ENCODE results near the gene GPATCH2L.

DNA sequence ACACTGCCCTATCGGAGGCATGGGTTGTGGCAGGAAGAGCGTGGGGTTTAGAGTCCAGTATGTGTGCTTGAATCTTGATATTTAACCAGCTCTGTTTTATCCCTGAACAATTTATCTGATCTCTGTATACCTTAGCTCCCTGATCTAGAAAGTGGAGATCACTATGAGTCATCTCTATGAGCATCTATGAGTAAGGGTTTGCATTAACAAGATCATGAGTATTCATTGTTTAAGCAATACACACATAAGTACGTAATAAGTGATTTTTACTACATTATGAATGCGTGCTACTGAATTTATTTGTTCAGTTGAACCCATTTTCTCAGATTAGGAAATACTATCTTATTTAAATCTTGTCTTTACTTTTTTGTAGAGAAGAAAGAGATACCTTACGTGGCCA lies 49.4 kb downstream of the GPATCH2L start:
- TF ChIP-seq, protein P1, sequence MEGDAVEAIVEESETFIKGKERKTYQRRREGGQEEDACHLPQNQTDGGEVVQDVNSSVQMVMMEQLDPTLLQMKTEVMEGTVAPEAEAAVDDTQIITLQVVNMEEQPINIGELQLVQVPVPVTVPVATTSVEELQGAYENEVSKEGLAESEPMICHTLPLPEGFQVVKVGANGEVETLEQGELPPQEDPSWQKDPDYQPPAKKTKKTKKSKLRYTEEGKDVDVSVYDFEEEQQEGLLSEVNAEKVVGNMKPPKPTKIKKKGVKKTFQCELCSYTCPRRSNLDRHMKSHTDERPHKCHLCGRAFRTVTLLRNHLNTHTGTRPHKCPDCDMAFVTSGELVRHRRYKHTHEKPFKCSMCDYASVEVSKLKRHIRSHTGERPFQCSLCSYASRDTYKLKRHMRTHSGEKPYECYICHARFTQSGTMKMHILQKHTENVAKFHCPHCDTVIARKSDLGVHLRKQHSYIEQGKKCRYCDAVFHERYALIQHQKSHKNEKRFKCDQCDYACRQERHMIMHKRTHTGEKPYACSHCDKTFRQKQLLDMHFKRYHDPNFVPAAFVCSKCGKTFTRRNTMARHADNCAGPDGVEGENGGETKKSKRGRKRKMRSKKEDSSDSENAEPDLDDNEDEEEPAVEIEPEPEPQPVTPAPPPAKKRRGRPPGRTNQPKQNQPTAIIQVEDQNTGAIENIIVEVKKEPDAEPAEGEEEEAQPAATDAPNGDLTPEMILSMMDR (conservative IDR thresholded peaks at IDR 0.05 in 1 of 2, IDR thresholded peaks at IDR 0.05 in 1 of 2; ENCODE audit: low read depth in 1 of 2, low read length in 2 of 2), result no peak
- TF ChIP-seq EZH2 (IDR thresholded peaks at IDR 0.05; ENCODE audit: low read length, missing control alignments), result no peak
